Endothelial cell of umbilical vein (primary cell): ENCODE data around the gene ENTPD3. TPM values are rescaled to one million over a fixed set of nuclear protein-coding genes. Genes with fewer than 3 reads are reported as not detected.

Experiments used
- BruUV-seq: library from RNA; stranded (reverse); fragments of 400-500 nt; replicated peaks from 2 replicates; lab custom pipeline; 2021; lab: Mats Ljungman, UMichigan
- CTCF ChIA-PET: fragments of 300-600, 350-600 bp; sonication (Branson Sonifier 250); formaldehyde crosslinking; loops from one replicate; lab custom pipeline; 2021; ENCODE audit warnings: antibody characterized with exemption, inconsistent platforms; lab: Charles Lee
- POLR2A ChIA-PET: fragments of 300-600, 350-600 bp; sonication (Branson Sonifier 250); formaldehyde crosslinking; loops from one replicate; lab custom pipeline; 2021; ENCODE audit warnings: antibody characterized with exemption, inconsistent platforms; lab: Charles Lee
- DNase-seq: peaks from one replicate; pipeline ENCODE4 v3.0.0-alpha.2; 2011; ENCODE audit warnings: low read depth, low spot score
- FAIRE-seq: peaks from 2 replicates; lab custom pipeline; 2011; peaks lifted over from hg19 to GRCh38; lab: Jason Lieb, UNC
- H2AFZ ChIP-seq: 2 replicates; pipeline ENCODE4 v1.6.0; 2012; ENCODE audit warnings: low read depth, low read length, control low read depth, inconsistent platforms
- H3K27ac ChIP-seq: 2 replicates; pipeline ENCODE4 v1.5.1; 2011; ENCODE audit warnings: low read depth, mild to moderate bottlenecking, control low read depth, low read length, moderate library complexity; ENCODE audit not compliant: insufficient read depth
- H3K27me3 ChIP-seq, 2 experiments: 2 replicates each; pipeline versions ENCODE4 v1.6.0 to v1.6.1; 2011; ENCODE audit warnings: low read length in 2 of 2, mixed read lengths in 1 of 2; ENCODE audit not compliant: control insufficient read depth in 2 of 2, insufficient read depth in 2 of 2
- H3K36me3 ChIP-seq, 2 experiments: 2 replicates in 1 of 2; 3 replicates in 1 of 2; pipeline ENCODE4 v1.5.1; 2011; ENCODE audit warnings: low read length in 2 of 2, mild to moderate bottlenecking in 1 of 2, moderate library complexity in 1 of 2; ENCODE audit not compliant: control insufficient read depth in 2 of 2, insufficient read depth in 2 of 2; ENCODE audit errors: extremely low read depth in 1 of 2
- H3K4me1 ChIP-seq: 3 replicates; pipeline ENCODE4 v1.5.1; 2011; ENCODE audit warnings: mild to moderate bottlenecking, low read length; ENCODE audit not compliant: control insufficient read depth, insufficient read depth; ENCODE audit errors: extremely low read depth
- H3K4me2 ChIP-seq: 2 replicates; pipeline ENCODE4 v1.6.1; 2011; ENCODE audit warnings: low read length, control low read depth, mixed read lengths; ENCODE audit not compliant: insufficient read depth
- H3K4me3 ChIP-seq, 3 experiments: fragments of 200-600 bp in 1 of 3; sonication (generic), shearing (Covaris generic) in 1 of 3; replicated peaks in 1 of 3; 2 replicates each; pipeline ENCODE4 v1.5.1; 2011 to 2016; ENCODE audit warnings: control low read depth in 3 of 3, low read length in 3 of 3, mild to moderate bottlenecking in 2 of 3, inconsistent platforms in 1 of 3, low read depth in 1 of 3, moderate library complexity in 1 of 3; ENCODE audit not compliant: insufficient read depth in 1 of 3
- H3K79me2 ChIP-seq: 2 replicates; pipeline ENCODE4 v1.6.0; 2012; ENCODE audit warnings: low read length, inconsistent platforms; ENCODE audit not compliant: control insufficient read depth, insufficient read depth
- H3K9ac ChIP-seq: replicated peaks from 2 replicates; pipeline ENCODE3; 2011; ENCODE audit warnings: low read length, control low read depth; ENCODE audit not compliant: insufficient read depth; ENCODE audit errors: extremely low read depth
- H3K9me1 ChIP-seq: replicated peaks from 3 replicates; pipeline ENCODE4 v1.6.0; 2011; ENCODE audit warnings: mild to moderate bottlenecking, low read length; ENCODE audit not compliant: control insufficient read depth, insufficient read depth; ENCODE audit errors: extremely low read depth
- H3K9me3 ChIP-seq: replicated peaks from 2 replicates; pipeline ENCODE4 v1.5.1; 2012; ENCODE audit warnings: low read length, inconsistent platforms; ENCODE audit not compliant: control insufficient read depth, insufficient read depth
- H4K20me1 ChIP-seq: replicated peaks from 2 replicates; pipeline ENCODE3; 2011; ENCODE audit warnings: mild to moderate bottlenecking, low read length; ENCODE audit not compliant: control insufficient read depth, insufficient read depth; ENCODE audit errors: extremely low read depth
- EZH2 ChIP-seq: IDR thresholded peaks from 2 replicates; pipeline ENCODE4 v1.6.1; 2012; ENCODE audit warnings: borderline replicate concordance, low read depth, mild to moderate bottlenecking, moderate library complexity, low read length, inconsistent platforms; ENCODE audit not compliant: severe bottlenecking
- FOS ChIP-seq: IDR thresholded peaks from 2 replicates; pipeline ENCODE4 v1.6.1; 2011; ENCODE audit warnings: mild to moderate bottlenecking, low read length, moderate library complexity, borderline replicate concordance; ENCODE audit not compliant: insufficient read depth
- GATA2 ChIP-seq: IDR thresholded peaks from 2 replicates; pipeline ENCODE4 v1.7.0; 2011; ENCODE audit warnings: low read depth, mild to moderate bottlenecking, moderate library complexity, mixed read lengths, low read length; ENCODE audit not compliant: insufficient read length, insufficient read depth
- JUN ChIP-seq: IDR thresholded peaks from 2 replicates; pipeline ENCODE4 v1.6.1; 2011; ENCODE audit warnings: borderline replicate concordance, low read depth; ENCODE audit not compliant: insufficient read length, insufficient read depth
- MAX ChIP-seq: IDR thresholded peaks from 2 replicates; pipeline ENCODE4 v1.6.1; 2011; ENCODE audit not compliant: insufficient read depth, insufficient read length
- MYC ChIP-seq: IDR thresholded peaks from one replicate; pipeline ENCODE4 v1.6.1; 2011; ENCODE audit warnings: mild to moderate bottlenecking, low read depth, low read length
- POLR2A ChIP-seq: IDR thresholded peaks from 2 replicates; pipeline ENCODE4 v1.6.1; 2012; ENCODE audit warnings: low read depth, mild to moderate bottlenecking, control low read depth, low read length
- POLR2AphosphoS5 ChIP-seq: IDR thresholded peaks from 2 replicates; pipeline ENCODE4 v1.6.1; 2012; ENCODE audit warnings: low read depth, mild to moderate bottlenecking, control low read depth, low read length, moderate library complexity; ENCODE audit not compliant: insufficient read depth
- dilution Hi-C: fragments of 300-500 bp; cut with MboI; formaldehyde crosslinking; loops from one replicate; pipeline ENCODE4 v1.15.0; 2019; ENCODE audit warnings: low sequenced_read_pairs; ENCODE audit not compliant: extremely low pct_ligation_motif_present
- intact Hi-C: fragments of 100-400 bp; cut with micrococcal nuclease; formaldehyde crosslinking; loops from one replicate; pipeline ENCODE4 v1.10.0; 2022
- polyA plus RNA-seq, 4 experiments: library from polyadenylated mRNA; depleted of rRNA in 3 of 4; stranded (reverse) in 3 of 4; unstranded in 1 of 4; fragments of >200 nt; gene quantifications; 2 replicates each; pipeline versions ENCODE4 v1.2.1 to v1.2.3, GENCODE V29; 2011 to 2012; ENCODE audit warnings: missing spikeins in 1 of 4
- total RNA-seq: library from RNA; stranded (reverse); gene quantifications from 2 replicates; pipeline ENCODE4 v1.2.3, GENCODE V29; 2021
- TF ChIP-seq, protein P1 (sequence below), 2 donors: IDR thresholded peaks; 1 replicate in 1 of 2; 2 replicates in 1 of 2; pipeline ENCODE4 v1.5.1; 2011; ENCODE audit warnings: low read length in 2 of 2, mild to moderate bottlenecking in 2 of 2, moderate library complexity in 2 of 2, control low read depth in 1 of 2, inconsistent platforms in 1 of 2, low read depth in 1 of 2; ENCODE audit not compliant: insufficient read depth in 1 of 2; ENCODE audit errors: extremely low read depth in 1 of 2

The ENTPD3 gene
- total and polyA plus RNA-seq, 2 donors (not counting 3 experiments of a cell fraction or from before 2014, with no cell fraction given) = not detected

DNA sequence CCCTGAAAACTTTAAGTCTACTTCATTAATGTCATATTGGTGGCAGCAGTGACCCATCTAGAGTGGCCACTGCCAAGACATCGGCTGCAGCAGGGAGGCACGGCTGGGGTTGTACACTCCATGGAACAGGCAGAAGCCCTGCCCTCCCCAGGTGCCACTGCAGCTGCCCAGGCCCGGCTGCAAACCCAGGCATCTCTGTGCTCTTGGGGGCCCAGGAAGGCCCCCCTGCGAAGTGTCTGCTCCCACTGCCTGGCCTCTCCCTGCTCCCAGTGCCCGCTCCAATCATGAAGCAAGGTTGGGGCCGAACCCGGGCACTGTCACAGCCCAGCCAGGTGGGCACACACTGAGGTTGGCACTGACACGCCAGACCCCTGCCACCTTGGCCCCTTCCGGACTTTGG is 58.1 kb downstream of the ENTPD3 start:
- ChIA-PET POLR2A (no interaction called here), CTCF (no interaction called here)
- dilution Hi-C loops (no loop called here), intact Hi-C loops (no loop called here)
- Histone ChIP-seq H3K9me3 (no peaks in the 10 kb centered on the region), H2AFZ (no peak overlapping the region), H3K36me3 (no peaks in the 10 kb centered on the region), H3K9me1 (no peaks in the 10 kb centered on the region), H4K20me1 (no peaks in the 10 kb centered on the region), H3K79me2 (no peaks in the 10 kb centered on the region), H3K4me2 (no peak overlapping the region), H3K4me3 (no peak overlapping the region), H3K27me3 (no peaks in the 10 kb centered on the region), H3K9ac (no peak overlapping the region), H3K4me1 (no peaks in the 10 kb centered on the region), H3K27ac (no peak overlapping the region)
- TF ChIP-seq FOS (no peak), EZH2 (no peak), JUN (no peak), MAX (no peak), GATA2 (no peak), POLR2A (no peak), POLR2AphosphoS5 (no peak), MYC (no peak)
- TF ChIP-seq, protein P1, sequence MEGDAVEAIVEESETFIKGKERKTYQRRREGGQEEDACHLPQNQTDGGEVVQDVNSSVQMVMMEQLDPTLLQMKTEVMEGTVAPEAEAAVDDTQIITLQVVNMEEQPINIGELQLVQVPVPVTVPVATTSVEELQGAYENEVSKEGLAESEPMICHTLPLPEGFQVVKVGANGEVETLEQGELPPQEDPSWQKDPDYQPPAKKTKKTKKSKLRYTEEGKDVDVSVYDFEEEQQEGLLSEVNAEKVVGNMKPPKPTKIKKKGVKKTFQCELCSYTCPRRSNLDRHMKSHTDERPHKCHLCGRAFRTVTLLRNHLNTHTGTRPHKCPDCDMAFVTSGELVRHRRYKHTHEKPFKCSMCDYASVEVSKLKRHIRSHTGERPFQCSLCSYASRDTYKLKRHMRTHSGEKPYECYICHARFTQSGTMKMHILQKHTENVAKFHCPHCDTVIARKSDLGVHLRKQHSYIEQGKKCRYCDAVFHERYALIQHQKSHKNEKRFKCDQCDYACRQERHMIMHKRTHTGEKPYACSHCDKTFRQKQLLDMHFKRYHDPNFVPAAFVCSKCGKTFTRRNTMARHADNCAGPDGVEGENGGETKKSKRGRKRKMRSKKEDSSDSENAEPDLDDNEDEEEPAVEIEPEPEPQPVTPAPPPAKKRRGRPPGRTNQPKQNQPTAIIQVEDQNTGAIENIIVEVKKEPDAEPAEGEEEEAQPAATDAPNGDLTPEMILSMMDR (IDR thresholded peaks at IDR 0.05; ENCODE audit: extremely low read depth in 1 of 2, insufficient read depth in 1 of 2, low read depth in 1 of 2, low read length in 2 of 2) = no peak
- BruUV-seq = no TSS peak
- no peak for FAIRE-seq
- DNase-seq = no peak
